ENCODE data around the gene MYO1D. TPM values are rescaled to one million over a fixed set of nuclear protein-coding genes. Genes with fewer than 3 reads are reported as not detected.

MYO1D gene
- total RNA-seq, 1 experiment from 2014 or later = 1.3 TPM

GRCh38 chr17:32805029-32805976 lies 71.6 kb downstream of the MYO1D start:
- DNase-seq (ENCODE audit: low read depth, low spot score) = no peak

GRCh38 chr17:32803544-32803943 lies 73.4 kb downstream of the MYO1D start:
- Histone ChIP-seq H3K4me1 (ENCODE audit: control insufficient read depth, insufficient read depth, low read length) (no peaks in the 10 kb centered on the region), H3K9me3 (ENCODE audit: control insufficient read depth, insufficient read depth, low read depth, low read length) (no peaks in the 10 kb centered on the region), H3K36me3 (ENCODE audit: control insufficient read depth, insufficient read depth, low read length) (no peaks in the 10 kb centered on the region), H3K27me3 (ENCODE audit: control insufficient read depth, insufficient read depth, low read length) (peaks cover 6% of the 10 kb centered on the region), H3K27ac (ENCODE audit: low read length) (no peak overlapping the region), H3K4me3 (ENCODE audit: low read depth in 2 of 2, low read length in 2 of 2) (no peak overlapping the region)
- TF ChIP-seq, protein P1, sequence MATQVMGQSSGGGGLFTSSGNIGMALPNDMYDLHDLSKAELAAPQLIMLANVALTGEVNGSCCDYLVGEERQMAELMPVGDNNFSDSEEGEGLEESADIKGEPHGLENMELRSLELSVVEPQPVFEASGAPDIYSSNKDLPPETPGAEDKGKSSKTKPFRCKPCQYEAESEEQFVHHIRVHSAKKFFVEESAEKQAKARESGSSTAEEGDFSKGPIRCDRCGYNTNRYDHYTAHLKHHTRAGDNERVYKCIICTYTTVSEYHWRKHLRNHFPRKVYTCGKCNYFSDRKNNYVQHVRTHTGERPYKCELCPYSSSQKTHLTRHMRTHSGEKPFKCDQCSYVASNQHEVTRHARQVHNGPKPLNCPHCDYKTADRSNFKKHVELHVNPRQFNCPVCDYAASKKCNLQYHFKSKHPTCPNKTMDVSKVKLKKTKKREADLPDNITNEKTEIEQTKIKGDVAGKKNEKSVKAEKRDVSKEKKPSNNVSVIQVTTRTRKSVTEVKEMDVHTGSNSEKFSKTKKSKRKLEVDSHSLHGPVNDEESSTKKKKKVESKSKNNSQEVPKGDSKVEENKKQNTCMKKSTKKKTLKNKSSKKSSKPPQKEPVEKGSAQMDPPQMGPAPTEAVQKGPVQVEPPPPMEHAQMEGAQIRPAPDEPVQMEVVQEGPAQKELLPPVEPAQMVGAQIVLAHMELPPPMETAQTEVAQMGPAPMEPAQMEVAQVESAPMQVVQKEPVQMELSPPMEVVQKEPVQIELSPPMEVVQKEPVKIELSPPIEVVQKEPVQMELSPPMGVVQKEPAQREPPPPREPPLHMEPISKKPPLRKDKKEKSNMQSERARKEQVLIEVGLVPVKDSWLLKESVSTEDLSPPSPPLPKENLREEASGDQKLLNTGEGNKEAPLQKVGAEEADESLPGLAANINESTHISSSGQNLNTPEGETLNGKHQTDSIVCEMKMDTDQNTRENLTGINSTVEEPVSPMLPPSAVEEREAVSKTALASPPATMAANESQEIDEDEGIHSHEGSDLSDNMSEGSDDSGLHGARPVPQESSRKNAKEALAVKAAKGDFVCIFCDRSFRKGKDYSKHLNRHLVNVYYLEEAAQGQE (IDR thresholded peaks at IDR 0.05; ENCODE audit: insufficient read depth in 1 of 2, low read depth in 2 of 2, low read length in 1 of 2) = no peak
- TF ChIP-seq, protein P2, sequence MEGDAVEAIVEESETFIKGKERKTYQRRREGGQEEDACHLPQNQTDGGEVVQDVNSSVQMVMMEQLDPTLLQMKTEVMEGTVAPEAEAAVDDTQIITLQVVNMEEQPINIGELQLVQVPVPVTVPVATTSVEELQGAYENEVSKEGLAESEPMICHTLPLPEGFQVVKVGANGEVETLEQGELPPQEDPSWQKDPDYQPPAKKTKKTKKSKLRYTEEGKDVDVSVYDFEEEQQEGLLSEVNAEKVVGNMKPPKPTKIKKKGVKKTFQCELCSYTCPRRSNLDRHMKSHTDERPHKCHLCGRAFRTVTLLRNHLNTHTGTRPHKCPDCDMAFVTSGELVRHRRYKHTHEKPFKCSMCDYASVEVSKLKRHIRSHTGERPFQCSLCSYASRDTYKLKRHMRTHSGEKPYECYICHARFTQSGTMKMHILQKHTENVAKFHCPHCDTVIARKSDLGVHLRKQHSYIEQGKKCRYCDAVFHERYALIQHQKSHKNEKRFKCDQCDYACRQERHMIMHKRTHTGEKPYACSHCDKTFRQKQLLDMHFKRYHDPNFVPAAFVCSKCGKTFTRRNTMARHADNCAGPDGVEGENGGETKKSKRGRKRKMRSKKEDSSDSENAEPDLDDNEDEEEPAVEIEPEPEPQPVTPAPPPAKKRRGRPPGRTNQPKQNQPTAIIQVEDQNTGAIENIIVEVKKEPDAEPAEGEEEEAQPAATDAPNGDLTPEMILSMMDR (IDR thresholded peaks at IDR 0.05) = no peak
- TF ChIP-seq TCF7L2 (IDR thresholded peaks at IDR 0.05; ENCODE audit: low read depth, low read length) (no peak), POLR2AphosphoS5 (IDR thresholded peaks at IDR 0.05; ENCODE audit: low read depth, low read length) (no peak), SIN3A (IDR thresholded peaks at IDR 0.05; ENCODE audit: borderline replicate concordance, insufficient read depth, low read depth, low read length) (no peak)
- ChIA-PET POLR2A (no interaction called here), CTCF (no interaction called here)
- ATAC-seq = no peak
- intact Hi-C loops (cut with micrococcal nuclease; ENCODE audit: unreplicated experiment) = no loop called here
- DNase-seq (ENCODE audit: low read depth, low spot score) = no peak
- no TSS peak for BruUV-seq (replicated peaks)
- in situ Hi-C loops (cut with HindIII; ENCODE audit: low pct_unique_long_range_greater_than_20kb, low sequenced_read_pairs) = no loop called here

More at GRCh38 chr17:32805029-32805976, 71.6 kb downstream of the MYO1D start:
- intact Hi-C loops (cut with micrococcal nuclease; ENCODE audit: unreplicated experiment) (no loop called here), in situ Hi-C loops (cut with HindIII; ENCODE audit: low pct_unique_long_range_greater_than_20kb, low sequenced_read_pairs) (no loop called here)
- Histone ChIP-seq H3K4me3 (ENCODE audit: low read depth in 2 of 2, low read length in 2 of 2) (no peak overlapping the region), H3K9me3 (ENCODE audit: control insufficient read depth, insufficient read depth, low read depth, low read length) (no peaks in the 10 kb centered on the region), H3K27ac (ENCODE audit: low read length) (no peak overlapping the region), H3K36me3 (ENCODE audit: control insufficient read depth, insufficient read depth, low read length) (no peaks in the 10 kb centered on the region), H3K4me1 (ENCODE audit: control insufficient read depth, insufficient read depth, low read length) (no peaks in the 10 kb centered on the region), H3K27me3 (ENCODE audit: control insufficient read depth, insufficient read depth, low read length) (peaks cover 6% of the 10 kb centered on the region)
- no peak for ATAC-seq
- no TSS peak for BruUV-seq (replicated peaks)
- ChIA-PET POLR2A (interaction anchor here (0.6 kb wide), 1 partner anchor 10 kb away, joined by 4 read pairs; no protein-coding TSS in a partner anchor), CTCF (interaction anchor here (0.7 kb wide), 1 partner anchor 111 kb away, joined by 3 read pairs; no protein-coding TSS in a partner anchor)
- TF ChIP-seq, protein P2 (IDR thresholded peaks at IDR 0.05) = no peak
- TF ChIP-seq POLR2AphosphoS5 (IDR thresholded peaks at IDR 0.05; ENCODE audit: low read depth, low read length) = no peak
- no peak for TF ChIP-seq TCF7L2 (IDR thresholded peaks at IDR 0.05; ENCODE audit: low read depth, low read length)
- no peak for TF ChIP-seq SIN3A (IDR thresholded peaks at IDR 0.05; ENCODE audit: borderline replicate concordance, insufficient read depth, low read depth, low read length)
- TF ChIP-seq, protein P1 (IDR thresholded peaks at IDR 0.05; ENCODE audit: insufficient read depth in 1 of 2, low read depth in 2 of 2, low read length in 1 of 2) = no peak

All from Panc1 (cell line).